ENCODE data around the gene HLA-DMB.

Gene HLA-DMB

GRCh38 chr6:32888576-32888975, 52.3 kb downstream of the HLA-DMB start:
- no peak overlapping the region for H3K4me2 ChIP-seq (ENCODE audit: low read length)
- H3K36me3 ChIP-seq (ENCODE audit: control insufficient read depth, low read length): no peaks in the 10 kb centered on the region
- no peaks in the 10 kb centered on the region for H3K9me3 ChIP-seq (ENCODE audit: control insufficient read depth, insufficient read depth, low read length)
- H3K9me2 ChIP-seq (replicated peaks; ENCODE audit: control insufficient read depth, low read length): no peaks in the 10 kb centered on the region
- TF ChIP-seq CTCF (IDR thresholded peaks at IDR 0.05; ENCODE audit: low read depth, low read length, poor library complexity, severe bottlenecking) (no peak), EZH2phosphoT487 (IDR thresholded peaks at IDR 0.05; ENCODE audit: borderline replicate concordance, low read length) (no peak)
- peaks cover 6% of the 10 kb centered on the region for H3K79me2 ChIP-seq (ENCODE audit: control insufficient read depth, low read length)
- no peaks in the 10 kb centered on the region for H3K27me3 ChIP-seq (ENCODE audit: control insufficient read depth, low read length)
- no peak overlapping the region for H3K27ac ChIP-seq (ENCODE audit: low read depth, low read length)
- H3F3A ChIP-seq (ENCODE audit: control insufficient read depth, insufficient read depth): peaks cover 10% of the 10 kb centered on the region
- H4K20me1 ChIP-seq (ENCODE audit: control insufficient read depth, insufficient read depth, low read depth, low read length): no peaks in the 10 kb centered on the region
- H3K4me1 ChIP-seq (ENCODE audit: control insufficient read depth, low read length): peaks cover 67% of the 10 kb centered on the region
- H3K4me3 ChIP-seq (ENCODE audit: low read length): no peak overlapping the region

GRCh38 chr6:32887616-32888015, 53.2 kb downstream of the HLA-DMB start:
- TF ChIP-seq CTCF (IDR thresholded peaks at IDR 0.05; ENCODE audit: low read depth, low read length, poor library complexity, severe bottlenecking) (no peak), EZH2phosphoT487 (IDR thresholded peaks at IDR 0.05; ENCODE audit: borderline replicate concordance, low read length) (no peak)
- H3K9me3 ChIP-seq (ENCODE audit: control insufficient read depth, insufficient read depth, low read length): no peaks in the 10 kb centered on the region
- H3K27ac ChIP-seq (ENCODE audit: low read depth, low read length): no peak overlapping the region
- H3K9me2 ChIP-seq (replicated peaks; ENCODE audit: control insufficient read depth, low read length): no peaks in the 10 kb centered on the region
- no peak overlapping the region for H3K4me2 ChIP-seq (ENCODE audit: low read length)
- peaks cover 14% of the 10 kb centered on the region for H3F3A ChIP-seq (ENCODE audit: control insufficient read depth, insufficient read depth)
- no peaks in the 10 kb centered on the region for H4K20me1 ChIP-seq (ENCODE audit: control insufficient read depth, insufficient read depth, low read depth, low read length)
- H3K36me3 ChIP-seq (ENCODE audit: control insufficient read depth, low read length): no peaks in the 10 kb centered on the region
- H3K4me3 ChIP-seq (ENCODE audit: low read length): no peak overlapping the region
- no peaks in the 10 kb centered on the region for H3K79me2 ChIP-seq (ENCODE audit: control insufficient read depth, low read length)
- peaks cover 64% of the 10 kb centered on the region for H3K4me1 ChIP-seq (ENCODE audit: control insufficient read depth, low read length)
- no peaks in the 10 kb centered on the region for H3K27me3 ChIP-seq (ENCODE audit: control insufficient read depth, low read length)

- H3K27me3 ChIP-seq (ENCODE audit: control insufficient read depth, low read length): no peaks in the 10 kb centered on the region
- no peaks in the 10 kb centered on the region for H3K9me2 ChIP-seq (replicated peaks; ENCODE audit: control insufficient read depth, low read length)
- H3K36me3 ChIP-seq (ENCODE audit: control insufficient read depth, low read length): no peaks in the 10 kb centered on the region
- no peaks in the 10 kb centered on the region for H3K79me2 ChIP-seq (ENCODE audit: control insufficient read depth, low read length)
- peaks cover 14% of the 10 kb centered on the region for H3F3A ChIP-seq (ENCODE audit: control insufficient read depth, insufficient read depth)
- H4K20me1 ChIP-seq (ENCODE audit: control insufficient read depth, insufficient read depth, low read depth, low read length): no peaks in the 10 kb centered on the region
- H3K27ac ChIP-seq (ENCODE audit: low read depth, low read length): no peak overlapping the region
- no peak overlapping the region for H3K4me3 ChIP-seq (ENCODE audit: low read length)
- no peaks in the 10 kb centered on the region for H3K9me3 ChIP-seq (ENCODE audit: control insufficient read depth, insufficient read depth, low read length)
- TF ChIP-seq CTCF (IDR thresholded peaks at IDR 0.05; ENCODE audit: low read depth, low read length, poor library complexity, severe bottlenecking) (no peak), EZH2phosphoT487 (IDR thresholded peaks at IDR 0.05; ENCODE audit: borderline replicate concordance, low read length) (no peak)
- peaks cover 63% of the 10 kb centered on the region for H3K4me1 ChIP-seq (ENCODE audit: control insufficient read depth, low read length)
- H3K4me2 ChIP-seq (ENCODE audit: low read length): no peak overlapping the region
Measured at GRCh38 chr6:32886681-32887383, 54.0 kb downstream of the HLA-DMB start.

All from DOHH2 (cell line).